Measurements from ENCODE around the gene NDUFAF8.

DNA sequence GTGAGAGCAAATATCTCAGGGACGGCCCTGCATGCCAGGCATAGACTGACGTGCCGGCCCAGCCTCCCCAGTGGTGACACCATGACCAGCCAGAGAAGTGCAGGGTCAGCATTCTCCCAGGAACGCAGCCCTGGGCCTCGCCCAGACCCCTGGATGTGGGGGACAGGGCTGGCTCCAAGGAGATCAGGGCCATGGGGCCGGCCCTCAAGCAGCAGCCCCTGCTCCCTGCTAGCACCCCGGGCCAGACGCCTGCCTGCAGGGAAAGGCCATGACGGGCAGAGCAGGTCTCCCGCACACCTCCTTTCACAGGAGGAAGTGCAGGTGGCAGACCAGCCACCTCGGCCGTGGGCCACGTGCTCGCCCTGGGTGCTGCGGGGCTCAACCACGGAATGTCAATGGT lies 9.5 kb downstream of the NDUFAF8 start:
- no peak for TF ChIP-seq POLR2A (IDR thresholded peaks at IDR 0.05)
- TF ChIP-seq, protein P1, sequence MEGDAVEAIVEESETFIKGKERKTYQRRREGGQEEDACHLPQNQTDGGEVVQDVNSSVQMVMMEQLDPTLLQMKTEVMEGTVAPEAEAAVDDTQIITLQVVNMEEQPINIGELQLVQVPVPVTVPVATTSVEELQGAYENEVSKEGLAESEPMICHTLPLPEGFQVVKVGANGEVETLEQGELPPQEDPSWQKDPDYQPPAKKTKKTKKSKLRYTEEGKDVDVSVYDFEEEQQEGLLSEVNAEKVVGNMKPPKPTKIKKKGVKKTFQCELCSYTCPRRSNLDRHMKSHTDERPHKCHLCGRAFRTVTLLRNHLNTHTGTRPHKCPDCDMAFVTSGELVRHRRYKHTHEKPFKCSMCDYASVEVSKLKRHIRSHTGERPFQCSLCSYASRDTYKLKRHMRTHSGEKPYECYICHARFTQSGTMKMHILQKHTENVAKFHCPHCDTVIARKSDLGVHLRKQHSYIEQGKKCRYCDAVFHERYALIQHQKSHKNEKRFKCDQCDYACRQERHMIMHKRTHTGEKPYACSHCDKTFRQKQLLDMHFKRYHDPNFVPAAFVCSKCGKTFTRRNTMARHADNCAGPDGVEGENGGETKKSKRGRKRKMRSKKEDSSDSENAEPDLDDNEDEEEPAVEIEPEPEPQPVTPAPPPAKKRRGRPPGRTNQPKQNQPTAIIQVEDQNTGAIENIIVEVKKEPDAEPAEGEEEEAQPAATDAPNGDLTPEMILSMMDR (IDR thresholded peaks at IDR 0.05) = no peak
